ENCODE results near the gene KAT2A. TPM values are rescaled to one million over a fixed set of nuclear protein-coding genes. Genes with fewer than 3 reads are reported as not detected.
A peak's percentile ranks its signal among the peaks of the same experiment; 100 is the strongest.

Gene KAT2A
- total RNA-seq, 1 experiment from 2014 or later = 42.1 TPM

DNA sequence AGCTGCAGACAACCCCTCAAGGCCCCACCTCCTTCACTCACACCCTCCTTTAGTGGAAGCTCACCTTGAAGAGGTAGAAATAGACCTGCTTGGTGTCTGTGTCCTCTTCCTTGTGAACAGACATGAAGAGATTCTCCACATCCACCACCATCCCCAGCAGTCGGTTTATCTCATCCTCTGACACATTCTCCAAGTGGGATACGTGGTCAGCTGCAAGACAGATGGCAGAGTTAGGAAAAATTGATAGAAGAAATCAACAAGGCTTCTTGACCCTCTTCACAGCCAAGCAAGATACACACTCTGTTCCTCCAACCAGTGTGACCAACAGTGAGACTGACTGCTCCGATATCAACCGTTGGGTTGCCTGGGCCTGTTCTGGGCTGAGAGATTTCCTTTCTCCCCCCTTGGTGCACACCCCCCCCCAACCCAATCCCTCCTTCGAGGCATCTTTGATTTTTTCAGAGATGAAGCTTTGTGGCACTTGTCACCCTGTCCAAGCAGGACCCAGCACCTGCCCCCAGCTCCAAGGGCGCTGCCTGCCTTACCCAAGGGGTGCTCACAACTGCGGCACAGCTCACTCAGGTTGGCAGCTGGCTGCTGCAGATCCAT is 902 bp downstream of the KAT2A start:
- DNase-seq = no peak
- H3K9me2 ChIP-seq (ENCODE audit: insufficient read depth) = no peaks in the 10 kb centered on the region
- no peaks in the 10 kb centered on the region; the same call in 1 of the 2 replicates for H3K4me1 ChIP-seq (replicated peaks; ENCODE audit: insufficient read depth)
- peak overlapping the region; percentile 78 for H3K4me2 ChIP-seq
- H3K4me3 ChIP-seq = peak overlapping the region; percentile 62; the same call in 1 of the 2 replicates
- H3K36me3 ChIP-seq (ENCODE audit: low read depth) = no peaks in the 10 kb centered on the region
- TF ChIP-seq, protein P1, sequence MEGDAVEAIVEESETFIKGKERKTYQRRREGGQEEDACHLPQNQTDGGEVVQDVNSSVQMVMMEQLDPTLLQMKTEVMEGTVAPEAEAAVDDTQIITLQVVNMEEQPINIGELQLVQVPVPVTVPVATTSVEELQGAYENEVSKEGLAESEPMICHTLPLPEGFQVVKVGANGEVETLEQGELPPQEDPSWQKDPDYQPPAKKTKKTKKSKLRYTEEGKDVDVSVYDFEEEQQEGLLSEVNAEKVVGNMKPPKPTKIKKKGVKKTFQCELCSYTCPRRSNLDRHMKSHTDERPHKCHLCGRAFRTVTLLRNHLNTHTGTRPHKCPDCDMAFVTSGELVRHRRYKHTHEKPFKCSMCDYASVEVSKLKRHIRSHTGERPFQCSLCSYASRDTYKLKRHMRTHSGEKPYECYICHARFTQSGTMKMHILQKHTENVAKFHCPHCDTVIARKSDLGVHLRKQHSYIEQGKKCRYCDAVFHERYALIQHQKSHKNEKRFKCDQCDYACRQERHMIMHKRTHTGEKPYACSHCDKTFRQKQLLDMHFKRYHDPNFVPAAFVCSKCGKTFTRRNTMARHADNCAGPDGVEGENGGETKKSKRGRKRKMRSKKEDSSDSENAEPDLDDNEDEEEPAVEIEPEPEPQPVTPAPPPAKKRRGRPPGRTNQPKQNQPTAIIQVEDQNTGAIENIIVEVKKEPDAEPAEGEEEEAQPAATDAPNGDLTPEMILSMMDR (conservative IDR thresholded peaks at IDR 0.05) = no peak
- no peak for TF ChIP-seq EZH2 (IDR thresholded peaks at IDR 0.05; ENCODE audit: low read depth)
- POLR2A ChIA-PET (ENCODE audit: unreplicated experiment) = interaction anchor here (0.6 kb wide), 1 partner anchor 64 kb away, joined by 3 read pairs; no protein-coding TSS in a partner anchor
- H3K9me3 ChIP-seq (ENCODE audit: insufficient read depth, low read depth) = no peaks in the 10 kb centered on the region
- no peak overlapping the region for H2AFZ ChIP-seq
- peaks cover 6% of the 10 kb centered on the region for H3K79me2 ChIP-seq (ENCODE audit: low read depth)
- H3K27me3 ChIP-seq (ENCODE audit: insufficient read depth, low read depth) = no peaks in the 10 kb centered on the region
- H3F3A ChIP-seq (ENCODE audit: insufficient read depth, low read depth) = peaks cover 8% of the 10 kb centered on the region; the same call in 1 of the 2 replicates
- 0 out of 2 replicates have a peak, but pooled peaks cover 3% of the 10 kb centered on the region for H4K20me1 ChIP-seq (ENCODE audit: insufficient read depth)
- H3K27ac ChIP-seq = no peak overlapping the region
- CTCF ChIA-PET = interaction anchor here (0.5 to 0.6 kb wide), 4 partner anchors 9 to 1931 kb away, joined by 3 to 11 read pairs (median 4); no protein-coding TSS in a partner anchor
- BruUV-seq (replicated peaks) = TSS peak; percentile 25
- intact Hi-C loops (cut with micrococcal nuclease; ENCODE audit: unreplicated experiment) = no loop called here

DNA sequence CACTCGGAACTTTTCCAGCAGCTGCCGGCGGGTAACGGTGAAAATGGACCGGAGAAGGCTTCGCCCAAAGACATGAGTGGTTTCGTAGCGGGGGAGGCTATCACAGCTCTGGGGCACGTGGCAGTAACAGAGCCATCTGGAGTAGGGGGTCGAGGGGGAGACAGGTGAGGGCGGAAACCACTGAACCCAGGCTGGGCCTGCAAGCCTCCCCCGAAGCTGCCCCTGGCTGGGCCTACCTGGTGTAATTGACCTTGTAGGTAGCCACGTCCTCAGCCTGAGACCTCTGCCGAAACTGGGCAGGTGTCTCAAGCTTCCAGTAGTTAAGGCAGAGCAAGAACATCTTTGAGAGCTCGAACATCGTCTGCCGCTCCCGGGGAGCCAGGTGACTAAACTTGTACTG is 1.9 kb downstream of the KAT2A start:
- POLR2A ChIA-PET (ENCODE audit: unreplicated experiment) = no interaction called here
- intact Hi-C loops (cut with micrococcal nuclease; ENCODE audit: unreplicated experiment) = no loop called here
- no TSS peak for BruUV-seq (replicated peaks)

DNA sequence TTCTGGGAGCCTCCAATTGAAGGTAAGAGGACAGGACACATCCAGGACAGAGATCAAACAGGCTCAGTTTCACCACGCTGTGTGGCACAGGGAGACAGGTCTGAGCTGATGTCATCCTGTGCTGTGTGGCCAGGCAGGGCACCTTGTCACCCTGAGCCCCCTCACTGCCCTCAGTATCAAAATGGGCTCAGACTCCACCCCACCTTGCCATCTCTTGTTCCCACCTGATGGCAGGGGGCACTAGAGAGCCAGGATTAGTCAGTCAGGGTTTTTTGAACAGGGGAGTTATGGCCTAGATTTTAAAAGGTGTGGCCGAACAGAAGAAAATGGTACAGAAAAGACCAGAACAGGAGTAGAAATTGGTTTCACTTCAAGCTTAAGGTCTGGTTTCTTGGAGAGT is 2.6 kb downstream of the KAT2A start:
- TF ChIP-seq, protein P1 (conservative IDR thresholded peaks at IDR 0.05) = peak; percentile 63
- TF ChIP-seq EZH2 (IDR thresholded peaks at IDR 0.05; ENCODE audit: low read depth) = no peak
- H3K27ac ChIP-seq = no peak overlapping the region
- DNase-seq = peak in 1 of 2 experiments; percentile 31
- H3K36me3 ChIP-seq (ENCODE audit: low read depth) = no peaks in the 10 kb centered on the region
- CTCF ChIA-PET = interaction anchor here (0.7 kb wide), 1 partner anchor 409 kb away, joined by 4 read pairs; no protein-coding TSS in a partner anchor
- no peak overlapping the region for H3K4me3 ChIP-seq
- H3K79me2 ChIP-seq (ENCODE audit: low read depth) = peaks cover 6% of the 10 kb centered on the region
- 0 out of 2 replicates have a peak, but pooled peaks cover 3% of the 10 kb centered on the region for H4K20me1 ChIP-seq (ENCODE audit: insufficient read depth)
- H3K4me1 ChIP-seq (replicated peaks; ENCODE audit: insufficient read depth) = no peaks in the 10 kb centered on the region; the same call in 1 of the 2 replicates
- intact Hi-C loops (cut with micrococcal nuclease; ENCODE audit: unreplicated experiment) = no loop called here
- POLR2A ChIA-PET (ENCODE audit: unreplicated experiment) = interaction anchor here (0.7 kb wide), 1 partner anchor 60 kb away, joined by 16 read pairs; no protein-coding TSS in a partner anchor
- no TSS peak for BruUV-seq (replicated peaks)
- peaks cover 8% of the 10 kb centered on the region; the same call in 1 of the 2 replicates for H3F3A ChIP-seq (ENCODE audit: insufficient read depth, low read depth)
- H2AFZ ChIP-seq = no peak overlapping the region
- H3K9me3 ChIP-seq (ENCODE audit: insufficient read depth, low read depth) = no peaks in the 10 kb centered on the region
- no peaks in the 10 kb centered on the region for H3K9me2 ChIP-seq (ENCODE audit: insufficient read depth)
- no peaks in the 10 kb centered on the region for H3K27me3 ChIP-seq (ENCODE audit: insufficient read depth, low read depth)
- H3K4me2 ChIP-seq = no peak overlapping the region

More for the DNA sequence above, 1.9 kb downstream of the KAT2A start:
- Histone ChIP-seq H3K9me2 (ENCODE audit: insufficient read depth) (no peaks in the 10 kb centered on the region), H3F3A (ENCODE audit: insufficient read depth, low read depth) (peaks cover 8% of the 10 kb centered on the region; the same call in 1 of the 2 replicates), H3K9me3 (ENCODE audit: insufficient read depth, low read depth) (no peaks in the 10 kb centered on the region), H4K20me1 (ENCODE audit: insufficient read depth) (0 out of 2 replicates have a peak, but pooled peaks cover 3% of the 10 kb centered on the region), H3K36me3 (ENCODE audit: low read depth) (no peaks in the 10 kb centered on the region), H3K27ac (no peak overlapping the region), H3K4me3 (no peak overlapping the region), H3K4me2 (no peak overlapping the region), H2AFZ (no peak overlapping the region), H3K4me1 (replicated peaks; ENCODE audit: insufficient read depth) (no peaks in the 10 kb centered on the region; the same call in 1 of the 2 replicates), H3K79me2 (ENCODE audit: low read depth) (peaks cover 6% of the 10 kb centered on the region), H3K27me3 (ENCODE audit: insufficient read depth, low read depth) (no peaks in the 10 kb centered on the region)
- no peak for TF ChIP-seq EZH2 (IDR thresholded peaks at IDR 0.05; ENCODE audit: low read depth)
- TF ChIP-seq, protein P1 (conservative IDR thresholded peaks at IDR 0.05) = no peak
- CTCF ChIA-PET = interaction anchor here (0.7 kb wide), 1 partner anchor 155 kb away, joined by 3 read pairs; no protein-coding TSS in a partner anchor
- no peak for DNase-seq
